IMR-90 (cell line): ENCODE data around the gene DYNC2LI1. TPM values are rescaled to one million over a fixed set of nuclear protein-coding genes. Genes with fewer than 3 reads are reported as not detected.

ENCODE experiments used
- ATAC-seq: fragments of 200-7000 bp; cut with Tn5 transposase; 2 replicates; pipeline ENCODE4 v1.9.1; 2020; ENCODE audit warnings: low read depth, mild to moderate bottlenecking, moderate library complexity
- BruUV-seq: library from RNA; stranded (reverse); fragments of 400-500 nt; replicated peaks from 2 replicates; lab custom pipeline; 2021; lab: Mats Ljungman, UMichigan
- CTCF ChIA-PET: fragments of 300-600 bp; formaldehyde crosslinking; extraction: SDS; loops from one replicate; lab custom pipeline; 2021; ENCODE audit warnings: antibody characterized with exemption; lab: Yijun Ruan, JAX
- POLR2A ChIA-PET: fragments of 300-600 bp; sonication (Branson Sonifier 250); formaldehyde crosslinking; loops from one replicate; lab custom pipeline; 2022; ENCODE audit warnings: antibody characterized with exemption; ENCODE audit not compliant: unreplicated experiment; lab: Charles Lee
- DNase-seq: peaks from one replicate; pipeline ENCODE4 v3.0.0; 2013
- H2AFZ ChIP-seq: replicated peaks from 2 replicates; pipeline ENCODE3; 2013; ENCODE audit warnings: low read length, mild to moderate bottlenecking; ENCODE audit not compliant: poor library complexity
- H2AK5ac ChIP-seq: 2 replicates; pipeline ENCODE4 v1.6.1; 2013; ENCODE audit warnings: low read depth, low read length, inconsistent platforms
- H2AK9ac ChIP-seq: replicated peaks from 2 replicates; pipeline ENCODE3; 2013; ENCODE audit warnings: mild to moderate bottlenecking, low read depth, low read length, moderate library complexity; ENCODE audit not compliant: poor library complexity
- H2BK120ac ChIP-seq: 2 replicates; pipeline ENCODE4 v1.6.1; 2013; ENCODE audit warnings: low read depth, low read length, inconsistent platforms
- H2BK15ac ChIP-seq: 3 replicates; pipeline ENCODE4 v1.6.1; 2013; ENCODE audit warnings: low read depth, low read length, inconsistent platforms
- H2BK20ac ChIP-seq: 2 replicates; pipeline ENCODE4 v1.6.1; 2013; ENCODE audit warnings: low read depth, mild to moderate bottlenecking, inconsistent platforms, low read length, moderate library complexity
- H2BK5ac ChIP-seq: 2 replicates; pipeline ENCODE4 v1.6.1; 2013; ENCODE audit warnings: mild to moderate bottlenecking, low read depth, low read length, inconsistent platforms; ENCODE audit not compliant: poor library complexity, severe bottlenecking
- H3K14ac ChIP-seq: replicated peaks from 2 replicates; pipeline ENCODE4 v1.6.1; 2013; ENCODE audit warnings: low read depth, low read length, inconsistent platforms
- H3K18ac ChIP-seq: 2 replicates; pipeline ENCODE4 v1.6.1; 2013; ENCODE audit warnings: low read depth, low read length, control low read depth
- H3K23ac ChIP-seq: 2 replicates; pipeline ENCODE4 v1.6.1; 2013; ENCODE audit warnings: low read depth, low read length, inconsistent platforms
- H3K27ac ChIP-seq: 2 replicates; pipeline ENCODE4 v1.5.1; 2013; ENCODE audit warnings: mild to moderate bottlenecking, control low read depth, low read length; ENCODE audit not compliant: insufficient read depth
- H3K27me3 ChIP-seq: 2 replicates; pipeline ENCODE4 v1.6.1; 2013; ENCODE audit warnings: low read length; ENCODE audit not compliant: control insufficient read depth, insufficient read depth
- H3K36me3 ChIP-seq: 2 replicates; pipeline ENCODE4 v1.6.1; 2013; ENCODE audit warnings: low read length, mixed read lengths; ENCODE audit not compliant: control insufficient read depth, insufficient read depth
- H3K4ac ChIP-seq: 2 replicates; pipeline ENCODE4 v1.6.1; 2013; ENCODE audit warnings: low read depth, low read length, inconsistent platforms
- H3K4me1 ChIP-seq: 2 replicates; pipeline ENCODE4 v1.6.1; 2013; ENCODE audit warnings: low read length, mixed read lengths; ENCODE audit not compliant: control insufficient read depth, insufficient read depth
- H3K4me2 ChIP-seq: 2 replicates; pipeline ENCODE4 v1.6.1; 2013; ENCODE audit warnings: low read depth, mild to moderate bottlenecking, control low read depth, low read length, moderate library complexity
- H3K4me3 ChIP-seq: 2 replicates; pipeline ENCODE4 v1.5.1; 2013; ENCODE audit warnings: low read depth, mild to moderate bottlenecking, control low read depth, low read length, moderate library complexity; ENCODE audit not compliant: insufficient read depth
- H3K56ac ChIP-seq: 2 replicates; pipeline ENCODE4 v1.6.1; 2013; ENCODE audit warnings: low read length, inconsistent platforms; ENCODE audit not compliant: insufficient read depth; ENCODE audit errors: extremely low read depth
- H3K79me1 ChIP-seq, 2 experiments: 2 replicates each; pipeline ENCODE4 v1.6.1; 2013; ENCODE audit warnings: low read length in 2 of 2, inconsistent platforms in 1 of 2, low read depth in 1 of 2
- H3K9ac ChIP-seq: 2 replicates; pipeline ENCODE4 v1.6.1; 2013; ENCODE audit warnings: low read depth, low read length, control low read depth
- H3K9me1 ChIP-seq: 2 replicates; pipeline ENCODE4 v1.6.1; 2013; ENCODE audit warnings: low read length, inconsistent platforms; ENCODE audit not compliant: insufficient read depth
- H3K9me3 ChIP-seq: 2 replicates; pipeline ENCODE4 v1.6.1; 2013; ENCODE audit warnings: low read length; ENCODE audit not compliant: control insufficient read depth, insufficient read depth
- H4K20me1 ChIP-seq: 2 replicates; pipeline ENCODE4 v1.6.1; 2013; ENCODE audit warnings: low read length, inconsistent platforms; ENCODE audit not compliant: insufficient read depth
- H4K5ac ChIP-seq: 2 replicates; pipeline ENCODE4 v1.6.1; 2013; ENCODE audit warnings: mild to moderate bottlenecking, low read depth, low read length, control low read depth
- H4K8ac ChIP-seq, 2 experiments: 2 replicates each; pipeline ENCODE4 v1.6.1; 2013; ENCODE audit warnings: low read depth in 2 of 2, low read length in 2 of 2, control low read depth in 1 of 2, inconsistent platforms in 1 of 2
- H4K91ac ChIP-seq: 2 replicates; pipeline ENCODE4 v1.6.1; 2013; ENCODE audit warnings: low read depth, low read length, inconsistent platforms; ENCODE audit not compliant: insufficient read depth
- BHLHE40 ChIP-seq: fragments of 150-350 bp; IDR thresholded peaks from 2 replicates; pipeline ENCODE4 v1.6.1; 2016; ENCODE audit warnings: mild to moderate bottlenecking, low read depth, low read length
- CEBPB ChIP-seq: IDR thresholded peaks from 2 replicates; pipeline ENCODE4 v1.6.1; 2012; ENCODE audit warnings: low read depth, low read length, improper control_type of control experiment
- CHD1 ChIP-seq: IDR thresholded peaks from 2 replicates; pipeline ENCODE4 v1.6.1; 2012; ENCODE audit warnings: low read depth, low read length, improper control_type of control experiment
- FOS ChIP-seq: fragments of 150-350 bp; IDR thresholded peaks from 2 replicates; pipeline ENCODE4 v1.6.1; 2016; ENCODE audit warnings: low read depth, low read length
- MAFK ChIP-seq: IDR thresholded peaks from 2 replicates; pipeline ENCODE4 v1.6.1; 2012; ENCODE audit warnings: low read depth, low read length, improper control_type of control experiment
- MAZ ChIP-seq: IDR thresholded peaks from 2 replicates; pipeline ENCODE4 v1.6.1; 2012; ENCODE audit warnings: low read depth, mild to moderate bottlenecking, low read length, improper control_type of control experiment, moderate library complexity, borderline replicate concordance
- MXI1 ChIP-seq: IDR thresholded peaks from 2 replicates; pipeline ENCODE4 v1.6.1; 2012; ENCODE audit warnings: low read depth, mild to moderate bottlenecking, low read length, moderate library complexity, borderline replicate concordance
- NFE2L2 ChIP-seq: fragments of 150-350 bp; IDR thresholded peaks from 2 replicates; pipeline ENCODE4 v1.6.1; 2016; ENCODE audit warnings: low read depth, mild to moderate bottlenecking, low read length
- POLR2A ChIP-seq: IDR thresholded peaks from 2 replicates; pipeline ENCODE4 v1.6.1; 2012; ENCODE audit warnings: mild to moderate bottlenecking, low read depth, low read length
- RAD21 ChIP-seq: IDR thresholded peaks from 2 replicates; pipeline ENCODE4 v1.6.1; 2012; ENCODE audit warnings: low read length, improper control_type of control experiment
- RCOR1 ChIP-seq: IDR thresholded peaks from 2 replicates; pipeline ENCODE4 v1.6.1; 2012; ENCODE audit warnings: mild to moderate bottlenecking, low read length, improper control_type of control experiment; ENCODE audit not compliant: insufficient replicate concordance
- RFX5 ChIP-seq: IDR thresholded peaks from 2 replicates; pipeline ENCODE4 v1.8.0; 2012; ENCODE audit warnings: low read depth, mild to moderate bottlenecking, low read length, moderate library complexity
- SMC3 ChIP-seq: fragments of 150-350 bp; IDR thresholded peaks from 2 replicates; pipeline ENCODE4 v1.6.1; 2016; ENCODE audit warnings: low read depth, mild to moderate bottlenecking, antibody characterized with exemption, low read length, moderate library complexity
- WGBS, 2 experiments: methylation state at CpG; one replicate each; pipeline versions ENCODE4 v1.1.5 to v1.1.7; 2013; ENCODE audit warnings: missing lambda C conversion rate in 2 of 2; ENCODE audit not compliant: insufficient read length in 1 of 2; ENCODE audit errors: extremely low coverage in 2 of 2; 5-methylcytosine and 5-hydroxymethylcytosine counted together
- dilution Hi-C: fragments of 300-500 bp; cut with HindIII; formaldehyde crosslinking; loops from one replicate; pipeline ENCODE4 v1.14.3; 2018; ENCODE audit warnings: low sequenced_read_pairs; ENCODE audit not compliant: unreplicated experiment
- in situ Hi-C: fragments of 300-500 bp; cut with MboI; formaldehyde crosslinking; loops from 3 replicates; pipeline ENCODE4 v1.14.3; 2019; ENCODE audit warnings: low sequenced_read_pairs, inconsistent platforms, mixed read lengths
- intact Hi-C: fragments of 100-400 bp; cut with micrococcal nuclease; formaldehyde crosslinking; loops from 2 replicates; pipeline ENCODE4 v1.10.0; 2022
- polyA plus RNA-seq, 3 experiments: library from polyadenylated mRNA; depleted of rRNA; stranded (reverse); fragments of >200 nt; gene quantifications; 2 replicates each; pipeline ENCODE4 v1.2.3, GENCODE V29; 2012; ENCODE audit warnings: low replicate concordance in 1 of 3
- total RNA-seq: library from RNA; depleted of rRNA; stranded (reverse); fragments of >200 nt; gene quantifications from 2 replicates; pipeline ENCODE4 v1.2.3, GENCODE V29; 2012
- TF ChIP-seq, protein P1 (sequence below): fragments of 150-350 bp; IDR thresholded peaks from 2 replicates; pipeline ENCODE4 v1.6.1; 2017; ENCODE audit warnings: mild to moderate bottlenecking, antibody characterized with exemption, low read length, low read depth
- TF ChIP-seq, protein P2 (sequence below): fragments of 150-350 bp; IDR thresholded peaks from 2 replicates; pipeline ENCODE4 v1.6.1; 2016; ENCODE audit warnings: low read depth, mild to moderate bottlenecking, low read length, moderate library complexity, borderline replicate concordance
- TF ChIP-seq, protein P3 (sequence below): conservative IDR thresholded peaks from 2 replicates; pipeline ENCODE4 v1.5.1; 2012; ENCODE audit warnings: mild to moderate bottlenecking, low read depth, low read length, improper control_type of control experiment

Gene DYNC2LI1
- total and polyA plus RNA-seq, 2 of the 4 experiments (the other 2 are of a cell fraction): 5.2 to 10.4 TPM

DNA sequence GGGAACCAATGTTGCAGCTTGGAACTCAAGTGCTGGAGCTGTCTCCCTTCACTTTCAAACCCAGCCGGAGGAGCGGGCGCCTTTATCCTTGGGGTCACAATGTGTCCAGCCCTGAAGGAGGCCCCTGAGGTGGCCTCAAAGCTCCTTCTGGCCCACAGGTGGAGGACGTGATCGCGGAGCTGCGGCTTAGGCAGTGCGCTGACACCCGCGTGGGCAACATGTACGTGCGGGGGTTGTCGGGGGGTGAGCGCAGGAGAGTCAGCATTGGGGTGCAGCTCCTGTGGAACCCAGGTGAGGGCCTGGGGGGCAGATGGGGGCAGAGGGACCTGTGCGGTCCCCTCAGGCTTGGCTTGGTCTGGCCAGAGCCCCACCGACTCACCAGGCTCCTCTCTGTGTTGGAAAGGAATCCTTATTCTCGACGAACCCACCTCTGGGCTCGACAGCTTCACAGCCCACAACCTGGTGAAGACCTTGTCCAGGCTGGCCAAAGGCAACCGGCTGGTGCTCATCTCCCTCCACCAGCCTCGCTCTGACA, 78.4 kb downstream of the DYNC2LI1 start:
- H3K14ac ChIP-seq: no peak overlapping the region
- H3K18ac ChIP-seq: no peak overlapping the region
- H2BK5ac ChIP-seq: no peak overlapping the region
- DNase-seq (no peak), ATAC-seq (no peak)
- dilution Hi-C loops: no loop called here
- no peaks in the 10 kb centered on the region for H3K79me1 ChIP-seq
- no peak overlapping the region for H2BK120ac ChIP-seq
- H4K8ac ChIP-seq: no peak overlapping the region
- no peak overlapping the region for H2AK5ac ChIP-seq
- H3K56ac ChIP-seq: no peak overlapping the region
- no peak overlapping the region for H2BK20ac ChIP-seq
- H3K9me3 ChIP-seq: no peaks in the 10 kb centered on the region
- no TSS peak for BruUV-seq
- in situ Hi-C loops: no loop called here
- H3K4me3 ChIP-seq: no peak overlapping the region
- peaks cover 39% of the 10 kb centered on the region for H3K27me3 ChIP-seq
- no peak overlapping the region for H4K5ac ChIP-seq
- intact Hi-C loops: no loop called here
- H3K23ac ChIP-seq: no peak overlapping the region
- no peak overlapping the region for H2AFZ ChIP-seq
- whole genome bisulfite sequencing, 2 experiments: 67% methylated on average over 1 of the region's 21 CpGs; no CpG with 5 or more reads in 1 of the 2 experiments
- H3K4me1 ChIP-seq: no peaks in the 10 kb centered on the region
- no peak overlapping the region for H2AK9ac ChIP-seq
- H3K9me1 ChIP-seq: no peaks in the 10 kb centered on the region
- H4K91ac ChIP-seq: no peak overlapping the region
- no peaks in the 10 kb centered on the region for H3K36me3 ChIP-seq
- H4K20me1 ChIP-seq: no peaks in the 10 kb centered on the region
- no peak overlapping the region for H3K4ac ChIP-seq
- no peak overlapping the region for H2BK15ac ChIP-seq
- CTCF ChIA-PET: no interaction called here
- POLR2A ChIA-PET: no interaction called here
- H3K27ac ChIP-seq: no peak overlapping the region
- H3K4me2 ChIP-seq: no peak overlapping the region
- no peak for TF ChIP-seq RAD21
- no peak for TF ChIP-seq CHD1
- TF ChIP-seq RFX5: no peak
- TF ChIP-seq MAZ: no peak
- TF ChIP-seq, protein P1, sequence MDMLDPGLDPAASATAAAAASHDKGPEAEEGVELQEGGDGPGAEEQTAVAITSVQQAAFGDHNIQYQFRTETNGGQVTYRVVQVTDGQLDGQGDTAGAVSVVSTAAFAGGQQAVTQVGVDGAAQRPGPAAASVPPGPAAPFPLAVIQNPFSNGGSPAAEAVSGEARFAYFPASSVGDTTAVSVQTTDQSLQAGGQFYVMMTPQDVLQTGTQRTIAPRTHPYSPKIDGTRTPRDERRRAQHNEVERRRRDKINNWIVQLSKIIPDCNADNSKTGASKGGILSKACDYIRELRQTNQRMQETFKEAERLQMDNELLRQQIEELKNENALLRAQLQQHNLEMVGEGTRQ: no peak
- TF ChIP-seq NFE2L2: no peak
- no peak for TF ChIP-seq BHLHE40
- no peak for TF ChIP-seq MXI1
- TF ChIP-seq FOS: no peak
- no peak for TF ChIP-seq SMC3
- TF ChIP-seq RCOR1: no peak
- TF ChIP-seq MAFK: no peak
- TF ChIP-seq POLR2A: no peak
- no peak for TF ChIP-seq CEBPB
- TF ChIP-seq, protein P2, sequence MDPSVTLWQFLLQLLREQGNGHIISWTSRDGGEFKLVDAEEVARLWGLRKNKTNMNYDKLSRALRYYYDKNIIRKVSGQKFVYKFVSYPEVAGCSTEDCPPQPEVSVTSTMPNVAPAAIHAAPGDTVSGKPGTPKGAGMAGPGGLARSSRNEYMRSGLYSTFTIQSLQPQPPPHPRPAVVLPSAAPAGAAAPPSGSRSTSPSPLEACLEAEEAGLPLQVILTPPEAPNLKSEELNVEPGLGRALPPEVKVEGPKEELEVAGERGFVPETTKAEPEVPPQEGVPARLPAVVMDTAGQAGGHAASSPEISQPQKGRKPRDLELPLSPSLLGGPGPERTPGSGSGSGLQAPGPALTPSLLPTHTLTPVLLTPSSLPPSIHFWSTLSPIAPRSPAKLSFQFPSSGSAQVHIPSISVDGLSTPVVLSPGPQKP: no peak
- TF ChIP-seq, protein P3, sequence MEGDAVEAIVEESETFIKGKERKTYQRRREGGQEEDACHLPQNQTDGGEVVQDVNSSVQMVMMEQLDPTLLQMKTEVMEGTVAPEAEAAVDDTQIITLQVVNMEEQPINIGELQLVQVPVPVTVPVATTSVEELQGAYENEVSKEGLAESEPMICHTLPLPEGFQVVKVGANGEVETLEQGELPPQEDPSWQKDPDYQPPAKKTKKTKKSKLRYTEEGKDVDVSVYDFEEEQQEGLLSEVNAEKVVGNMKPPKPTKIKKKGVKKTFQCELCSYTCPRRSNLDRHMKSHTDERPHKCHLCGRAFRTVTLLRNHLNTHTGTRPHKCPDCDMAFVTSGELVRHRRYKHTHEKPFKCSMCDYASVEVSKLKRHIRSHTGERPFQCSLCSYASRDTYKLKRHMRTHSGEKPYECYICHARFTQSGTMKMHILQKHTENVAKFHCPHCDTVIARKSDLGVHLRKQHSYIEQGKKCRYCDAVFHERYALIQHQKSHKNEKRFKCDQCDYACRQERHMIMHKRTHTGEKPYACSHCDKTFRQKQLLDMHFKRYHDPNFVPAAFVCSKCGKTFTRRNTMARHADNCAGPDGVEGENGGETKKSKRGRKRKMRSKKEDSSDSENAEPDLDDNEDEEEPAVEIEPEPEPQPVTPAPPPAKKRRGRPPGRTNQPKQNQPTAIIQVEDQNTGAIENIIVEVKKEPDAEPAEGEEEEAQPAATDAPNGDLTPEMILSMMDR: no peak
- H3K9ac ChIP-seq: no peak overlapping the region
